ENCODE results near the gene CARS2. TPM values are rescaled to one million over a fixed set of nuclear protein-coding genes. Genes with fewer than 3 reads are reported as not detected.

The CARS2 gene
- total RNA-seq, 1 experiment from 2014 or later = 52.9 TPM

- TF ChIP-seq EGR1 (IDR thresholded peaks at IDR 0.05; ENCODE audit: low read depth) = no peak
- TF ChIP-seq, protein P1, sequence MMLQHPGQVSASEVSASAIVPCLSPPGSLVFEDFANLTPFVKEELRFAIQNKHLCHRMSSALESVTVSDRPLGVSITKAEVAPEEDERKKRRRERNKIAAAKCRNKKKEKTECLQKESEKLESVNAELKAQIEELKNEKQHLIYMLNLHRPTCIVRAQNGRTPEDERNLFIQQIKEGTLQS (IDR thresholded peaks at IDR 0.05) = no peak
- TF ChIP-seq JUND (IDR thresholded peaks at IDR 0.05) = no peak
- TF ChIP-seq EZH2 (IDR thresholded peaks at IDR 0.05) = no peak
- TF ChIP-seq RAD21 (IDR thresholded peaks at IDR 0.05; ENCODE audit: low read depth) = no peak
- BruUV-seq (replicated peaks) = no TSS peak
- no peak for ATAC-seq
- no peak overlapping the region for H3K4me3 ChIP-seq (replicated peaks in 1 of 2; ENCODE audit: low read depth in 1 of 2, low read length in 2 of 2)
- H3K9me3 ChIP-seq (ENCODE audit: control insufficient read depth in 1 of 2, insufficient read depth in 1 of 2, low read depth in 1 of 2, low read length in 2 of 2) = no peaks in the 10 kb centered on the region
- no peak overlapping the region for H3K4me2 ChIP-seq (ENCODE audit: low read length)
- CTCF ChIA-PET = no interaction called here
- intact Hi-C loops (cut with micrococcal nuclease) = no loop called here
- RAD21 ChIA-PET (ENCODE audit: low non-redundant PET in 1 of 2, low total read pairs in 2 of 2, uncharacterized antibody in 2 of 2, unreplicated experiment in 2 of 2) = no interaction called here
- H3K4me1 ChIP-seq (ENCODE audit: control insufficient read depth in 1 of 2, insufficient read depth in 2 of 2, low read length in 2 of 2) = no peaks in the 10 kb centered on the region
- H2AFZ ChIP-seq (ENCODE audit: low read depth, low read length, poor library complexity, severe bottlenecking) = no peak overlapping the region
- 0 out of 2 replicates have a peak, but pooled peaks cover 7% of the 10 kb centered on the region for H4K20me1 ChIP-seq (ENCODE audit: insufficient read depth)
- POLR2A ChIA-PET = no interaction called here
- H3K9ac ChIP-seq (ENCODE audit: low read length) = no peak overlapping the region
- no peak for DNase-seq (ENCODE audit: low read depth, low spot score)
- H3K27ac ChIP-seq (ENCODE audit: low read depth, low read length) = no peak overlapping the region
- no peaks in the 10 kb centered on the region for H3K27me3 ChIP-seq (ENCODE audit: insufficient read depth, low read length)
- H3K36me3 ChIP-seq (ENCODE audit: control insufficient read depth in 1 of 2, insufficient read depth in 2 of 2, low read length in 2 of 2) = peaks cover 10 to 14% of the 10 kb centered on the region in 2 experiments; a peak in 3 of 4 replicates
- no peaks in the 10 kb centered on the region for H3K9me2 ChIP-seq (ENCODE audit: insufficient read depth)
- peaks cover 86% of the 10 kb centered on the region for H3K79me2 ChIP-seq (ENCODE audit: insufficient read depth, low read length)
Measured at GRCh38 chr13:110628477-110628793, 77.5 kb downstream of the CARS2 start.

GRCh38 chr13:110627761-110628476 is 78.0 kb downstream of the CARS2 start:
- DNase-seq (ENCODE audit: low read depth, low spot score) (no peak), ATAC-seq (no peak)
- no peak overlapping the region for H3K4me3 ChIP-seq (replicated peaks in 1 of 2; ENCODE audit: low read depth in 1 of 2, low read length in 2 of 2)
- CTCF ChIA-PET = no interaction called here
- no peak for TF ChIP-seq POLR2AphosphoS5 (IDR thresholded peaks at IDR 0.05; ENCODE audit: low read depth, low read length)
- TF ChIP-seq, protein P1 (IDR thresholded peaks at IDR 0.05) = no peak
- no peak for TF ChIP-seq EZH2phosphoT487 (IDR thresholded peaks at IDR 0.05; ENCODE audit: borderline replicate concordance)
- no peak for TF ChIP-seq SRF (IDR thresholded peaks at IDR 0.05; ENCODE audit: low read depth)
- TF ChIP-seq EGR1 (IDR thresholded peaks at IDR 0.05; ENCODE audit: low read depth) = no peak
- no peak for TF ChIP-seq ELF1 (IDR thresholded peaks at IDR 0.05; ENCODE audit: borderline replicate concordance, low read depth)
- no peak for TF ChIP-seq YY1 (IDR thresholded peaks at IDR 0.05; ENCODE audit: extremely low read depth, insufficient replicate concordance, low read depth, low read length)
- TF ChIP-seq SP1 (IDR thresholded peaks at IDR 0.05; ENCODE audit: low read depth) = no peak
- TF ChIP-seq JUND (IDR thresholded peaks at IDR 0.05) = no peak
- TF ChIP-seq POLR2A (IDR thresholded peaks at IDR 0.05; ENCODE audit: borderline replicate concordance, extremely low read depth, insufficient read depth, insufficient read length) = no peak
- no peak for TF ChIP-seq EZH2 (IDR thresholded peaks at IDR 0.05)
- no peak for TF ChIP-seq TCF7L2 (IDR thresholded peaks at IDR 0.05; ENCODE audit: borderline replicate concordance, extremely low read depth, insufficient read depth, insufficient read length)
- no peak for TF ChIP-seq CBX3 (IDR thresholded peaks at IDR 0.05; ENCODE audit: low read depth)
- H4K20me1 ChIP-seq (ENCODE audit: insufficient read depth) = 0 out of 2 replicates have a peak, but pooled peaks cover 7% of the 10 kb centered on the region
- no peak overlapping the region for H2AFZ ChIP-seq (ENCODE audit: low read depth, low read length, poor library complexity, severe bottlenecking)
- RAD21 ChIA-PET (ENCODE audit: low non-redundant PET in 1 of 2, low total read pairs in 2 of 2, uncharacterized antibody in 2 of 2, unreplicated experiment in 2 of 2) = no interaction called here
- H3K9me2 ChIP-seq (ENCODE audit: insufficient read depth) = no peaks in the 10 kb centered on the region
- H3K9me3 ChIP-seq (ENCODE audit: control insufficient read depth in 1 of 2, insufficient read depth in 1 of 2, low read depth in 1 of 2, low read length in 2 of 2) = no peaks in the 10 kb centered on the region
- no peak overlapping the region for H3K27ac ChIP-seq (ENCODE audit: low read depth, low read length)
- H3K36me3 ChIP-seq (ENCODE audit: control insufficient read depth in 1 of 2, insufficient read depth in 2 of 2, low read length in 2 of 2) = peaks cover 12 to 14% of the 10 kb centered on the region in 2 experiments; a peak in 3 of 4 replicates
- no TSS peak for BruUV-seq (replicated peaks)
- POLR2A ChIA-PET = no interaction called here
- no peaks in the 10 kb centered on the region for H3K4me1 ChIP-seq (ENCODE audit: control insufficient read depth in 1 of 2, insufficient read depth in 2 of 2, low read length in 2 of 2)
- no peak overlapping the region for H3K4me2 ChIP-seq (ENCODE audit: low read length)
- intact Hi-C loops (cut with micrococcal nuclease) = no loop called here
- peaks cover 91% of the 10 kb centered on the region for H3K79me2 ChIP-seq (ENCODE audit: insufficient read depth, low read length)
- no peak overlapping the region for H3K9ac ChIP-seq (ENCODE audit: low read length)
- H3K27me3 ChIP-seq (ENCODE audit: insufficient read depth, low read length) = no peaks in the 10 kb centered on the region

Data from HCT116 (cell line).